ENCODE data around the gene CRNKL1.

DNA sequence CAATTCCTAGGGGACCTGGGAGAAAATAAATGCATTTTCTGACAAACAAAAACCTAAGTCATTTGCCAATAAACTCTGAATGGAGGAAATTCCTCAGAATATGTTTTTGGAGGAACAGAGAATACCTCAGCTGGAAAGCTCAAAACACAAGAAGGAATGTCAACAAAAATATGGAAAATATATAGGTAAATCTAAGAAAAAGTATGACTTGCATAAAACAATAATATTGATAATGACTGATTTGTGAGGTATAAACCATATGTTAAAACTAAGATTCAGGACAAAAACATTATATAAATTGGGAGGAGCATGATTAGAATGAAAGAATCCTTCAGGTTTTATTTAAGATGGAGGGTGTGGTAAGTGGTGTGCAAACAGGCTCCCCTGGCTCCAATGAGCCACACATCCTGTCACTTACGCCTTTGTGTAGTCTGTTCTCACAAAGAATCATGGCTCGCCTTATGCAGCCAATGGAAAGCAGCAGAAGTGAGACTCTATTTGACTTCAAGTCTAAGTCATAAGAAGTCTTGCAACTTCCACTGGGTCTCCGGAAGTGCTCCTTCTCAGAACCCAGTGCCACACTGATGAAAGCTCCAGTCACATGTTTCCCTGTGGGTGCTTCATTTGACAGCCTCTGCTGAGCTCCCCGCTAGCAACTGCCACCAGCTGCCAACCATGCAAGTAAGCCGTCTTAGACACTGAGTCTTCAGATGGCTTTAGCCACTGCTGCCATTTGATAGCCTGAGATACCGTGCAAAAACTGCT lies 8.2 kb upstream of the CRNKL1 start:
- TF ChIP-seq, protein P1, sequence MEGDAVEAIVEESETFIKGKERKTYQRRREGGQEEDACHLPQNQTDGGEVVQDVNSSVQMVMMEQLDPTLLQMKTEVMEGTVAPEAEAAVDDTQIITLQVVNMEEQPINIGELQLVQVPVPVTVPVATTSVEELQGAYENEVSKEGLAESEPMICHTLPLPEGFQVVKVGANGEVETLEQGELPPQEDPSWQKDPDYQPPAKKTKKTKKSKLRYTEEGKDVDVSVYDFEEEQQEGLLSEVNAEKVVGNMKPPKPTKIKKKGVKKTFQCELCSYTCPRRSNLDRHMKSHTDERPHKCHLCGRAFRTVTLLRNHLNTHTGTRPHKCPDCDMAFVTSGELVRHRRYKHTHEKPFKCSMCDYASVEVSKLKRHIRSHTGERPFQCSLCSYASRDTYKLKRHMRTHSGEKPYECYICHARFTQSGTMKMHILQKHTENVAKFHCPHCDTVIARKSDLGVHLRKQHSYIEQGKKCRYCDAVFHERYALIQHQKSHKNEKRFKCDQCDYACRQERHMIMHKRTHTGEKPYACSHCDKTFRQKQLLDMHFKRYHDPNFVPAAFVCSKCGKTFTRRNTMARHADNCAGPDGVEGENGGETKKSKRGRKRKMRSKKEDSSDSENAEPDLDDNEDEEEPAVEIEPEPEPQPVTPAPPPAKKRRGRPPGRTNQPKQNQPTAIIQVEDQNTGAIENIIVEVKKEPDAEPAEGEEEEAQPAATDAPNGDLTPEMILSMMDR (conservative IDR thresholded peaks at IDR 0.05; ENCODE audit: low read depth, low read length) = no peak
- TF ChIP-seq BHLHE40 (IDR thresholded peaks at IDR 0.05; ENCODE audit: low read depth, low read length) (no peak), FOS (IDR thresholded peaks at IDR 0.05; ENCODE audit: low read depth, low read length) (no peak), POLR2A (IDR thresholded peaks at IDR 0.05; ENCODE audit: low read depth, low read length) (no peak), MAFK (IDR thresholded peaks at IDR 0.05; ENCODE audit: low read depth, low read length) (no peak), RFX5 (IDR thresholded peaks at IDR 0.05; ENCODE audit: low read depth, low read length) (no peak), NFE2L2 (IDR thresholded peaks at IDR 0.05; ENCODE audit: low read depth, low read length) (no peak), MXI1 (IDR thresholded peaks at IDR 0.05; ENCODE audit: borderline replicate concordance, low read depth, low read length) (no peak)
- TF ChIP-seq, protein P2, sequence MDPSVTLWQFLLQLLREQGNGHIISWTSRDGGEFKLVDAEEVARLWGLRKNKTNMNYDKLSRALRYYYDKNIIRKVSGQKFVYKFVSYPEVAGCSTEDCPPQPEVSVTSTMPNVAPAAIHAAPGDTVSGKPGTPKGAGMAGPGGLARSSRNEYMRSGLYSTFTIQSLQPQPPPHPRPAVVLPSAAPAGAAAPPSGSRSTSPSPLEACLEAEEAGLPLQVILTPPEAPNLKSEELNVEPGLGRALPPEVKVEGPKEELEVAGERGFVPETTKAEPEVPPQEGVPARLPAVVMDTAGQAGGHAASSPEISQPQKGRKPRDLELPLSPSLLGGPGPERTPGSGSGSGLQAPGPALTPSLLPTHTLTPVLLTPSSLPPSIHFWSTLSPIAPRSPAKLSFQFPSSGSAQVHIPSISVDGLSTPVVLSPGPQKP (IDR thresholded peaks at IDR 0.05; ENCODE audit: borderline replicate concordance, low read depth, low read length) = no peak
